Ishikawa (cell line): ENCODE data around the gene TEKT2.
A peak's percentile ranks its signal among the peaks of the same experiment; 100 is the strongest.

Experiments used
- CEBPB ChIP-seq: IDR thresholded peaks from 2 replicates; pipeline ENCODE4 v1.6.1; 2012
- CREB1 ChIP-seq: IDR thresholded peaks from 2 replicates; pipeline ENCODE4 v1.6.1; 2012; ENCODE audit warnings: low read depth
- EGR1 ChIP-seq: IDR thresholded peaks from 2 replicates; pipeline ENCODE4 v1.6.1; 2012
- EP300 ChIP-seq: IDR thresholded peaks from 2 replicates; pipeline ENCODE4 v1.6.1; 2012; ENCODE audit warnings: borderline replicate concordance
- FOXM1 ChIP-seq: IDR thresholded peaks from 2 replicates; pipeline ENCODE4 v1.6.1; 2012; ENCODE audit warnings: low read depth, borderline replicate concordance
- MAX ChIP-seq: IDR thresholded peaks from 2 replicates; pipeline ENCODE4 v1.6.1; 2012
- NFIC ChIP-seq: IDR thresholded peaks from 2 replicates; pipeline ENCODE4 v1.6.1; 2012
- RAD21 ChIP-seq: IDR thresholded peaks from 2 replicates; pipeline ENCODE4 v1.6.1; 2012; ENCODE audit warnings: low read depth
- REST ChIP-seq: IDR thresholded peaks from 2 replicates; pipeline ENCODE4 v1.6.1; 2012; ENCODE audit warnings: low read depth, mild to moderate bottlenecking
- TAF1 ChIP-seq: IDR thresholded peaks from 2 replicates; pipeline ENCODE4 v1.6.1; 2012; ENCODE audit warnings: low read depth, mild to moderate bottlenecking
- TCF12 ChIP-seq: IDR thresholded peaks from 2 replicates; pipeline ENCODE4 v1.6.1; 2012; ENCODE audit warnings: low read depth
- TEAD4 ChIP-seq: IDR thresholded peaks from 2 replicates; pipeline ENCODE4 v1.6.1; 2012
- USF1 ChIP-seq: IDR thresholded peaks from 2 replicates; pipeline ENCODE4 v1.6.1; 2012
- YY1 ChIP-seq: IDR thresholded peaks from 2 replicates; pipeline ENCODE4 v1.6.1; 2012; ENCODE audit warnings: low read depth
- ZBTB7A ChIP-seq: IDR thresholded peaks from 2 replicates; pipeline ENCODE4 v1.6.1; 2012; ENCODE audit warnings: low read depth

Gene TEKT2

GRCh38 chr1:36068866-36069265, 15.0 kb upstream of the TEKT2 start:
- peak; percentile 62; the same call in 1 of the 2 replicates for TF ChIP-seq TEAD4
- no peak for TF ChIP-seq CEBPB
- no peak for TF ChIP-seq CREB1

- no peak for TF ChIP-seq EP300
- no peak for TF ChIP-seq REST
- no peak for TF ChIP-seq TEAD4
- TF ChIP-seq NFIC, result no peak
- no peak for TF ChIP-seq YY1
- no peak for TF ChIP-seq FOXM1
- no peak for TF ChIP-seq USF1
- no peak for TF ChIP-seq MAX
- no peak for TF ChIP-seq CREB1
- TF ChIP-seq RAD21, result no peak
- TF ChIP-seq TCF12, result no peak
Measured at GRCh38 chr1:36070349-36070748, 13.5 kb upstream of the TEKT2 start.

- no peak for TF ChIP-seq CREB1
- TF ChIP-seq REST, result no peak
- no peak for TF ChIP-seq YY1
- no peak for TF ChIP-seq TAF1
- TF ChIP-seq EP300, result no peak
- no peak for TF ChIP-seq NFIC
- no peak for TF ChIP-seq EGR1
Measured at GRCh38 chr1:36076979-36077573, 6.8 kb upstream of the TEKT2 start.

- TF ChIP-seq CREB1, result no peak
Measured at GRCh38 chr1:36080236-36080635, 3.7 kb upstream of the TEKT2 start.

GRCh38 chr1:36080801-36081200, 3.1 kb upstream of the TEKT2 start:
- TF ChIP-seq RAD21 (no peak), USF1 (no peak), TAF1 (no peak), CEBPB (no peak), YY1 (no peak)

GRCh38 chr1:36081926-36082485, 1.9 kb upstream of the TEKT2 start:
- no peak for TF ChIP-seq USF1
- TF ChIP-seq TAF1, result no peak

- no peak for TF ChIP-seq RAD21
- TF ChIP-seq MAX, result no peak
- no peak for TF ChIP-seq TCF12
- no peak for TF ChIP-seq NFIC
- TF ChIP-seq FOXM1, result no peak
- no peak for TF ChIP-seq TAF1
- no peak for TF ChIP-seq TEAD4
- no peak for TF ChIP-seq USF1
- TF ChIP-seq YY1, result no peak
- no peak for TF ChIP-seq CREB1
- TF ChIP-seq CEBPB, result no peak
- no peak for TF ChIP-seq REST
- TF ChIP-seq ZBTB7A, result no peak
Measured at GRCh38 chr1:36083219-36083618, 675 bp upstream of the TEKT2 start.
